ENCODE data around the gene ARHGAP26.

DNA sequence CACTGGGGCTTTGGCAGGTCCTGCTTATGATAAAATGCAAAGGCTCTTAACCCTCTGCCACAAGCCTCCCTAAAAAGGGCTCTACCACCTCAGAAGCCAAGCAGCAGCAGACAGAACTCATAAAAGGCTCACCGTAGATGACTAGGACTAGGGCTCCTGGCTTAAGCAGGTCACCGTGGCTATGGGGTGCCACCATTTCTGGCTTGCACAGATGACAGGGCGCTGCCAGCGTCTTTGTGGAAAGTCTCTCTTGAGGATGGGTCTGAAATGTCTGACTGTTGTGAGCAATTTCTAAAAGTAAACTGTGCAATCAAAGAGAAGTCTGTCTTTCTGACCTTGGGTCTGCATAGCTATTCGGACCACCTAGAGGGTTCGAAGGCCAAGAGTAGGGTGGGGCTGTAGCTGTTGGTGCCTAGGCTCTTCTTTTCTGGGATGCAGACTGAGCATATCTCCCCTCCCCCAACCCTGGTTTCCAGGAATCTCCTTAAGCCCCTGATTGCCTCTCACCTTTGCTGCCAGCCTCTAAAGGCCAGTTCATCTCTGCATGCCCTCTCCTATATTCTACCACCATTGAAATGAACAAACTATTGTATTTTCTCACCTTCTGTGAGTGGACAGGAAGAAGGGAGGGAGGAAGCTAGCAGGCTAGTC lies 307.4 kb downstream of the ARHGAP26 start:
- TF ChIP-seq, protein P1, sequence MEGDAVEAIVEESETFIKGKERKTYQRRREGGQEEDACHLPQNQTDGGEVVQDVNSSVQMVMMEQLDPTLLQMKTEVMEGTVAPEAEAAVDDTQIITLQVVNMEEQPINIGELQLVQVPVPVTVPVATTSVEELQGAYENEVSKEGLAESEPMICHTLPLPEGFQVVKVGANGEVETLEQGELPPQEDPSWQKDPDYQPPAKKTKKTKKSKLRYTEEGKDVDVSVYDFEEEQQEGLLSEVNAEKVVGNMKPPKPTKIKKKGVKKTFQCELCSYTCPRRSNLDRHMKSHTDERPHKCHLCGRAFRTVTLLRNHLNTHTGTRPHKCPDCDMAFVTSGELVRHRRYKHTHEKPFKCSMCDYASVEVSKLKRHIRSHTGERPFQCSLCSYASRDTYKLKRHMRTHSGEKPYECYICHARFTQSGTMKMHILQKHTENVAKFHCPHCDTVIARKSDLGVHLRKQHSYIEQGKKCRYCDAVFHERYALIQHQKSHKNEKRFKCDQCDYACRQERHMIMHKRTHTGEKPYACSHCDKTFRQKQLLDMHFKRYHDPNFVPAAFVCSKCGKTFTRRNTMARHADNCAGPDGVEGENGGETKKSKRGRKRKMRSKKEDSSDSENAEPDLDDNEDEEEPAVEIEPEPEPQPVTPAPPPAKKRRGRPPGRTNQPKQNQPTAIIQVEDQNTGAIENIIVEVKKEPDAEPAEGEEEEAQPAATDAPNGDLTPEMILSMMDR (IDR thresholded peaks at IDR 0.05), result no peak
- TF ChIP-seq SIN3A (IDR thresholded peaks at IDR 0.05; ENCODE audit: borderline replicate concordance, insufficient read depth, low read depth, low read length), result no peak
- TF ChIP-seq TCF7L2 (IDR thresholded peaks at IDR 0.05; ENCODE audit: low read depth, low read length), result no peak
- TF ChIP-seq POLR2AphosphoS5 (IDR thresholded peaks at IDR 0.05; ENCODE audit: low read depth, low read length), result no peak
- TF ChIP-seq, protein P2, sequence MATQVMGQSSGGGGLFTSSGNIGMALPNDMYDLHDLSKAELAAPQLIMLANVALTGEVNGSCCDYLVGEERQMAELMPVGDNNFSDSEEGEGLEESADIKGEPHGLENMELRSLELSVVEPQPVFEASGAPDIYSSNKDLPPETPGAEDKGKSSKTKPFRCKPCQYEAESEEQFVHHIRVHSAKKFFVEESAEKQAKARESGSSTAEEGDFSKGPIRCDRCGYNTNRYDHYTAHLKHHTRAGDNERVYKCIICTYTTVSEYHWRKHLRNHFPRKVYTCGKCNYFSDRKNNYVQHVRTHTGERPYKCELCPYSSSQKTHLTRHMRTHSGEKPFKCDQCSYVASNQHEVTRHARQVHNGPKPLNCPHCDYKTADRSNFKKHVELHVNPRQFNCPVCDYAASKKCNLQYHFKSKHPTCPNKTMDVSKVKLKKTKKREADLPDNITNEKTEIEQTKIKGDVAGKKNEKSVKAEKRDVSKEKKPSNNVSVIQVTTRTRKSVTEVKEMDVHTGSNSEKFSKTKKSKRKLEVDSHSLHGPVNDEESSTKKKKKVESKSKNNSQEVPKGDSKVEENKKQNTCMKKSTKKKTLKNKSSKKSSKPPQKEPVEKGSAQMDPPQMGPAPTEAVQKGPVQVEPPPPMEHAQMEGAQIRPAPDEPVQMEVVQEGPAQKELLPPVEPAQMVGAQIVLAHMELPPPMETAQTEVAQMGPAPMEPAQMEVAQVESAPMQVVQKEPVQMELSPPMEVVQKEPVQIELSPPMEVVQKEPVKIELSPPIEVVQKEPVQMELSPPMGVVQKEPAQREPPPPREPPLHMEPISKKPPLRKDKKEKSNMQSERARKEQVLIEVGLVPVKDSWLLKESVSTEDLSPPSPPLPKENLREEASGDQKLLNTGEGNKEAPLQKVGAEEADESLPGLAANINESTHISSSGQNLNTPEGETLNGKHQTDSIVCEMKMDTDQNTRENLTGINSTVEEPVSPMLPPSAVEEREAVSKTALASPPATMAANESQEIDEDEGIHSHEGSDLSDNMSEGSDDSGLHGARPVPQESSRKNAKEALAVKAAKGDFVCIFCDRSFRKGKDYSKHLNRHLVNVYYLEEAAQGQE (IDR thresholded peaks at IDR 0.05; ENCODE audit: insufficient read depth in 1 of 2, low read depth in 2 of 2, low read length in 1 of 2), result no peak
